Right atrium auricular region (tissue), 2 donors: ENCODE data around the gene FXYD1. TPM values are rescaled to one million over a fixed set of nuclear protein-coding genes. Genes with fewer than 3 reads are reported as not detected.
"Not testable (repeated sequence)": the region's sequence is repeated elsewhere in the genome, so short reads cannot be mapped to it uniquely, and the experiment has no call there.

Source experiments
- DNase-seq: peaks from one replicate; pipeline ENCODE4 v3.0.0-alpha.2; 2019; ENCODE audit warnings: low spot score
- H3K27ac ChIP-seq, 2 donors: fragments of 200-600 bp; sonication (generic); 1 replicate in 1 of 2; 2 replicates in 1 of 2; pipeline ENCODE4 v1.5.1; 2016 to 2019
- H3K27me3 ChIP-seq, 2 donors: fragments of 200-600 bp; sonication (generic); one replicate each; pipeline versions ENCODE4 v1.5.1 to v1.6.0; 2017 to 2019
- H3K36me3 ChIP-seq: fragments of 200-600 bp; sonication (generic); one replicate; pipeline ENCODE4 v1.5.1; 2016
- H3K4me1 ChIP-seq, 2 donors: fragments of 200-600 bp; sonication (generic); one replicate each; pipeline versions ENCODE4 v1.5.1 to v1.6.0; 2017 to 2019
- H3K4me3 ChIP-seq, 2 donors: fragments of 200-600 bp; sonication (generic); 1 replicate in 1 of 2; 2 replicates in 1 of 2; pipeline ENCODE4 v1.5.1; 2017 to 2019; ENCODE audit warnings: mild to moderate bottlenecking in 1 of 2, moderate library complexity in 1 of 2
- H3K9me3 ChIP-seq, 2 donors: fragments of 200-600 bp; sonication (generic); one replicate each; pipeline ENCODE4 v1.5.1; 2019
- total RNA-seq, 2 donors: library from RNA; depleted of rRNA; stranded (reverse); fragments of >200 nt; gene quantifications; one replicate each; pipeline ENCODE4 v1.1.0, GENCODE V29; 2016
- TF ChIP-seq, protein P1 (sequence below), 2 donors: fragments of 200-600 bp; sonication (generic); IDR thresholded peaks; one replicate each; pipeline ENCODE4 v1.5.1; 2019; ENCODE audit warnings: antibody characterized with exemption in 2 of 2

FXYD1 gene
- total RNA-seq, 2 donors from 2014 or later, result 166 to 175 TPM

DNA sequence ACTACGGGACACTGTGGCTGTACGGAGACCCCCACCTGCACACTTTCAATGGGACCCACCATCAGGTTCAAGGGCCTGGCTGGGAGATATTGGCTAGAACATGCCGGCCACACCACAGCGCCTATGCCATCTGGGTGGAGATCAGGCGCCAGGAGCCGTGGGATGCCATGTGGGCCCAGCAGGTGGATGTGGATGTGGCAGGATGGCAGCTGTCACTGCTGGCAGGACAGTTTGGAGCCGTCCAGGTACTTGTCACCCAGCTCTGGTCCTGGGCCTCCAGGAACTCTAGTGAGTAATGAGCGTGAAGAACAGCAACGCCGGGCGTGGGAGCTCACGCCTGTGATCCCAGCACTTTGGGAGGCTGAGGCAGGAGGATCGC, 38.7 kb upstream of the FXYD1 start:
- Histone ChIP-seq H3K4me1 (peaks cover 0 to 6% of the 10 kb centered on the region in 2 donors), H3K9me3 (no peaks in the 10 kb centered on the region), H3K27ac (no peak overlapping the region), H3K36me3 (no peaks in the 10 kb centered on the region), H3K27me3 (no peaks in the 10 kb centered on the region), H3K4me3 (no peak overlapping the region)
- TF ChIP-seq, protein P1, sequence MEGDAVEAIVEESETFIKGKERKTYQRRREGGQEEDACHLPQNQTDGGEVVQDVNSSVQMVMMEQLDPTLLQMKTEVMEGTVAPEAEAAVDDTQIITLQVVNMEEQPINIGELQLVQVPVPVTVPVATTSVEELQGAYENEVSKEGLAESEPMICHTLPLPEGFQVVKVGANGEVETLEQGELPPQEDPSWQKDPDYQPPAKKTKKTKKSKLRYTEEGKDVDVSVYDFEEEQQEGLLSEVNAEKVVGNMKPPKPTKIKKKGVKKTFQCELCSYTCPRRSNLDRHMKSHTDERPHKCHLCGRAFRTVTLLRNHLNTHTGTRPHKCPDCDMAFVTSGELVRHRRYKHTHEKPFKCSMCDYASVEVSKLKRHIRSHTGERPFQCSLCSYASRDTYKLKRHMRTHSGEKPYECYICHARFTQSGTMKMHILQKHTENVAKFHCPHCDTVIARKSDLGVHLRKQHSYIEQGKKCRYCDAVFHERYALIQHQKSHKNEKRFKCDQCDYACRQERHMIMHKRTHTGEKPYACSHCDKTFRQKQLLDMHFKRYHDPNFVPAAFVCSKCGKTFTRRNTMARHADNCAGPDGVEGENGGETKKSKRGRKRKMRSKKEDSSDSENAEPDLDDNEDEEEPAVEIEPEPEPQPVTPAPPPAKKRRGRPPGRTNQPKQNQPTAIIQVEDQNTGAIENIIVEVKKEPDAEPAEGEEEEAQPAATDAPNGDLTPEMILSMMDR (IDR thresholded peaks at IDR 0.05), result no peak
- DNase-seq, result no peak

DNA sequence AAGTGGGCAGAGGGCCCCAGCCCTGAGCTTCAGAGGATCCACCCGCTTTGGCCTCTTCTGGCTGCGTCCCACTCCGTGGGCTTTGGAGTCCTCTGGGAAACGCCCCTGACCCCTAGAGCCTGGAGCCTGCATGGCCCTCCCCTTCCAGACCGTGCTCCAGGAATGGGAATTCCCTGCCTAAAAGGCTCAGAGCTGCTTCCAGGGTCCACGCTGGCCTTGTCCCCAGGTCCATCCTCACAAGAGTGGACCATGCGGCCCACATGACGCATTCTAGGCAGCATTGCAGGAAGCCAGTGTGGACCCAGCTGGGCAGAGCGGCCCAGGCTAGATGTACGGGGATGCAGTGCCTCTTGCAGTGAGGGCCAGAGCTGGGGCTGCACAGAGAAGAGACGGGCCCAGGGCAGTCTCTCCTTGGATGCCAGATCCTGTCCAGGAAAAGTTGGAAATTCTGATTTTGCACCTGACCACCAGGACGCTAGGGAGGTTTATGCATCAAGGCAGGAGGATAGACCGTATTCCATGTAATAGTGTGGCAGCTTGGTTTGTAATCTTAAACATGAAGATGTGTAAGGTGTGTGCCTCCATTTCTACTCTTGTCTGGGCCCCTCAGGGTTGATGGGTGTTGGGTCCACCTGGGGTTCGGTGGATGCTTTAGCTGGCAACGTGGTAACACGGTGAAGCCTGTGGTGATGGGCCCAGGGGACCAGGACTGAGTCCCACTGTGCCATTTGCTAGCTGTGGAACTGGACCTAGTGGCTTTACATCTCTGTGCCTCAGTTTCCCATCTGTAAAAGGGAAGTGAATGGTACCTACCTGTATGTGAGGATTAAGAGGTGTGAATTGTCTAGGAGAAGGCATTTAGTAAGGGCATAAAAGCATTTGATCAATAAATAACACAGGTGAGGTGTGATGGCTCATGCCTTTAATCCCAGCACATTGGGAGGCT, 37.8 kb upstream of the FXYD1 start:
- TF ChIP-seq, protein P1 (IDR thresholded peaks at IDR 0.05), result no peak
- peaks cover 0 to 6% of the 10 kb centered on the region in 2 donors for H3K4me1 ChIP-seq
- no peak overlapping the region for H3K27ac ChIP-seq
- H3K9me3 ChIP-seq, result no peaks in the 10 kb centered on the region
- H3K36me3 ChIP-seq, result no peaks in the 10 kb centered on the region
- no peak for DNase-seq
- H3K27me3 ChIP-seq, result no peaks in the 10 kb centered on the region
- no peak overlapping the region for H3K4me3 ChIP-seq

DNA sequence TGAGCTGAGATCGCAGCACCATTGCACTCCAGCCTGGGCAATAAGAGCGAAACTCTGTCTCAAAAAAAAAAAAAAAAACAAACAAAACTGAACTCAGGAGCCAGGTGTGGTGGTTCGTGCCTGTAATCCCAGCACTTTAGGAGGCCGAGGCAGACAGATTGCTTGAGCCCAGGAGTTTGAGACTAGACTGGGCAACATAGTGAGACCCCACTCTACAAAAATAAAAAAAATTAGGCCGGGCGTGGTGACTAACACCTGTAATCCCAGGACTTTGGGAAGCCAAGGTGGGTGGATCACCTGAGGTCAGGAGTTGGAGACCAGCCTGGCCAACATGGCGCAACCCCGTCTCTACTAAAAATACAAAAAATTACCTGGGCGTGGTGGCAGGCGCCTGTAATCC, 36.7 kb upstream of the FXYD1 start:
- not testable (repeated sequence) for H3K27me3 ChIP-seq, H3K36me3 ChIP-seq, H3K27ac ChIP-seq, H3K4me1 ChIP-seq, DNase-seq, H3K9me3 ChIP-seq, H3K4me3 ChIP-seq

DNA sequence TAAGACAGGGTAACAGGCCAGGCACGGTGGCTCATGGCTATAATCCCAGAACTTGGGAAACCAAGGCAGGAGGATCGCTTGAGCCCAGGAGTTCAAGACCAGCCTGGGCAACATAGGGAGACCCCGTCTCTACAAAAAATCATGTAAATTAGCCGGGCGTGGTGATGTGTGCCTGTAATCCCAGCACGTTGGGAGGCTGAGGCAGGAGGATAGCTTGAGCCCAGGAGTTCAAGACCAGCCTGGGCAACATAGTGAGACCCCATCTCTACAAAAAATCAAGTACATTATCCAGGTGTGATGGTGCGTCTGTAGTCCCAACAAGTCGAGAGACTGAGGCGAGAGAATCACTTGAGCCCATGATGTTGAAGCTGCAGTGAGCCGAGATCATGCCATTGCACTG, 35.0 kb upstream of the FXYD1 start:
- not testable (repeated sequence) for H3K4me1 ChIP-seq, H3K27me3 ChIP-seq, H3K27ac ChIP-seq, H3K4me3 ChIP-seq, DNase-seq, H3K36me3 ChIP-seq, H3K9me3 ChIP-seq

DNA sequence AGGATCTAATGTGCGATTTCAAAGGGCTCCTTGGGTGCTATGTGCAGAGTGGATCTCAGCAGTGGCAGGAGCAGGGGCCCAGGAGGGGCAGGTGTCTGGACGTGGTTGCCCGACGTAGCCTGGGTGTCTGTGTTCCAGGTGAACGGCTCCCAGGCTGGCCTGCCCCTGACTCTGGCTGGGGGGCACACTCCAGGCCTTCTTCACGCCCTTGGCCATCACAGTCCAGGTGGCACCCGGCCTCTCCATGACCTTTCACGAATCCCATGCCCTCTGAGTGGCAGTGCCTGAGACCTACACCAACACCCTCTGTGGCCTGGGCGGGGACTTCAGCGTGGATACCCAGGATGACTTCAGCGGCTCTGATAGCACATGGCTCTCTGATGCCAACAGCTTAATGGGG, 34.3 kb upstream of the FXYD1 start:
- TF ChIP-seq, protein P1 (IDR thresholded peaks at IDR 0.05), result no peak
- Histone ChIP-seq H3K27me3 (no peaks in the 10 kb centered on the region), H3K27ac (no peak overlapping the region), H3K36me3 (no peaks in the 10 kb centered on the region), H3K9me3 (no peaks in the 10 kb centered on the region), H3K4me1 (peaks cover 0 to 6% of the 10 kb centered on the region in 2 donors), H3K4me3 (no peak overlapping the region)
- DNase-seq, result no peak

DNA sequence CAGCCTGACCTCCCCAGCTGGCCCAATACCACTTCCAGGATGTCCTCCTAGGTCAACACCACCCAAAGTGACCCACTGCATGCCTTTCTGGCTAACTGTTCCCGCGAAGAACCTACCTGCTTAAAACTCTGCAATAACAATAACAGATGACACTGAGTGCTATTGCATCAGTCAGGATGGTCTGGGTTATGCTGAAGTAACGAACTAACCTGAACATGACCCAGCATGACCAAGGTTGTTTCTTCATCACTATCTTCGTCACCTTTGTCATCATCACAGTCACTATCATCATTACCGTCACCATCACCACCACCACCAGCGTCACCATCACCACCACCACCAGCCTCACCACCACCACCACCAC, 33.6 kb upstream of the FXYD1 start:
- Histone ChIP-seq H3K27me3 (no peaks in the 10 kb centered on the region), H3K9me3 (no peaks in the 10 kb centered on the region), H3K4me1 (peaks cover 0 to 6% of the 10 kb centered on the region in 2 donors), H3K4me3 (no peak overlapping the region), H3K27ac (no peak overlapping the region), H3K36me3 (no peaks in the 10 kb centered on the region)
- TF ChIP-seq, protein P1 (IDR thresholded peaks at IDR 0.05), result no peak
- DNase-seq, result no peak
